ENCODE results near the gene CRYAA.

GRCh38 chr21:43196826-43197225 lies 28.0 kb downstream of the CRYAA start:
- TF ChIP-seq CTCF (IDR thresholded peaks at IDR 0.05; ENCODE audit: low read depth, low read length, poor library complexity, severe bottlenecking) (no peak), EZH2phosphoT487 (IDR thresholded peaks at IDR 0.05; ENCODE audit: borderline replicate concordance, low read length) (no peak)

All from DOHH2 (cell line).